NT2/D1 (cell line): Measurements from ENCODE around the gene GLIS2.

Source experiments
- DNase-seq: peaks from one replicate; pipeline ENCODE4 v3.0.0-alpha.2; 2011; ENCODE audit warnings: low read depth, low spot score
- H3K27me3 ChIP-seq: 2 replicates; pipeline ENCODE4 v1.6.0; 2011; ENCODE audit warnings: mild to moderate bottlenecking; ENCODE audit not compliant: insufficient read length, insufficient read depth
- H3K36me3 ChIP-seq: 2 replicates; pipeline ENCODE4 v1.6.1; 2011; ENCODE audit warnings: mild to moderate bottlenecking, low read length, mixed read lengths; ENCODE audit not compliant: insufficient read depth, insufficient read length
- H3K4me1 ChIP-seq: 2 replicates; pipeline ENCODE4 v1.5.1; 2011; ENCODE audit not compliant: insufficient read depth, insufficient read length
- H3K4me3 ChIP-seq: 2 replicates; pipeline ENCODE4 v1.5.1; 2011; ENCODE audit warnings: low read depth; ENCODE audit not compliant: insufficient read length
- H3K9ac ChIP-seq: 2 replicates; pipeline ENCODE4 v1.6.0; 2011; ENCODE audit warnings: low read depth; ENCODE audit not compliant: insufficient read length
- H3K9me3 ChIP-seq: 2 replicates; pipeline ENCODE4 v1.5.1; 2011; ENCODE audit warnings: mild to moderate bottlenecking, low read length; ENCODE audit not compliant: insufficient read depth
- SUZ12 ChIP-seq: IDR thresholded peaks from 2 replicates; pipeline ENCODE4 v1.6.1; 2011; ENCODE audit not compliant: insufficient read length, insufficient read depth; ENCODE audit errors: extremely low read depth
- YY1 ChIP-seq: IDR thresholded peaks from 2 replicates; pipeline ENCODE4 v1.6.1; 2011; ENCODE audit not compliant: insufficient read length, insufficient read depth
- ZNF274 ChIP-seq: IDR thresholded peaks from 2 replicates; pipeline ENCODE4 v1.6.1; 2011; ENCODE audit warnings: mild to moderate bottlenecking, low read depth, low read length

GLIS2 gene

DNA sequence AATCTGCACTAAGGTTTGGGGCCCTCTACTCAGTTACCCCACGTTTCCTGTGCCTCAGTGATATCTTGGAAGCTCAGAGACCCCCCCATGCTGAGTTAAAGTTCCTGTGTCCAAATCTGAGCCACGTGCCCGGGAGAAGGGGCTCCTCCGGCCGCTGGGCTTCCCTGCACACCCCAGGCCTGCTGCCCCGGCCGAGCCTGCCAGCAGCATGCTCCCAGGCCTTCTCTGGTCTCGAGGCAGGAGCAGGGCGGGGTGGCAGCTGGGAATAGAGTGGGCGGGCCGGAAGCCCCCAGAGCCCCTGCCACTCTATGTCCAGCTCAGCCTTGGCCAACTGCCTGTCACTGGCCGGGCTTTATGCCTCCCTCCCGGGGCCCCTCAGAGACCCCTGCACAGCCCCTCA lies 50.1 kb downstream of the GLIS2 start:
- no peaks in the 10 kb centered on the region for H3K9me3 ChIP-seq
- no peak overlapping the region for H3K4me3 ChIP-seq
- peaks cover 8% of the 10 kb centered on the region for H3K36me3 ChIP-seq
- TF ChIP-seq SUZ12 (no peak), ZNF274 (no peak), YY1 (no peak)
- no peak for DNase-seq
- peaks cover 29% of the 10 kb centered on the region for H3K4me1 ChIP-seq
- H3K27me3 ChIP-seq, result no peaks in the 10 kb centered on the region
- H3K9ac ChIP-seq, result no peak overlapping the region

- TF ChIP-seq YY1 (no peak), ZNF274 (no peak), SUZ12 (no peak)
- no peak for DNase-seq
- H3K4me3 ChIP-seq, result no peak overlapping the region
- no peaks in the 10 kb centered on the region for H3K27me3 ChIP-seq
- H3K9ac ChIP-seq, result no peak overlapping the region
- H3K9me3 ChIP-seq, result no peaks in the 10 kb centered on the region
- H3K36me3 ChIP-seq, result peaks cover 8% of the 10 kb centered on the region
- peaks cover 25% of the 10 kb centered on the region for H3K4me1 ChIP-seq
Measured at GRCh38 chr16:4367393-4367856, 51.6 kb downstream of the GLIS2 start.

- Histone ChIP-seq H3K4me1 (peaks cover 31% of the 10 kb centered on the region), H3K36me3 (peaks cover 8% of the 10 kb centered on the region), H3K9ac (peak overlapping the region; percentile 39), H3K27me3 (no peaks in the 10 kb centered on the region), H3K9me3 (no peaks in the 10 kb centered on the region), H3K4me3 (no peak overlapping the region)
- TF ChIP-seq YY1 (no peak), ZNF274 (no peak), SUZ12 (no peak)
- no peak for DNase-seq
Measured at GRCh38 chr16:4369007-4369733, 53.3 kb downstream of the GLIS2 start.

DNA sequence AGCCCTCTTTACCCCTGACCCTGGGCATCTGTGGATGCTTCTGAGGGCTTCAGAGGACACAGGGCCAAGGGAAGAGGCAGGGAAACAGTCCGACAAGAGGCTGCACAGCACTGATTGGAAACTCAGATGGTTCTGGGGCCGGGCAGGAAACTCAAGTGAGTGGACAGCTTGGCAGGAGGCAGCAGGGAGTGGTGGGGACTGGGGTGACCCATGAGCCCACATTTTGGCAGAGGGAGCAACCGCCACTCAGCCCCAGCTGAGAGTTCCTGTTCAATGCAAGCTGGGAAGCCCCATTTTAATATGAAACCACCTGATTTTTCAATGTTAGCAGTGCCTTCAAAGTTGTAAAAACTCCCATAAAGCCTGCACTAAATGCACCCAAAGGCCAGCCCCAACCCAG lies 54.3 kb downstream of the GLIS2 start:
- no peak overlapping the region for H3K4me3 ChIP-seq
- peaks cover 6% of the 10 kb centered on the region for H3K36me3 ChIP-seq
- TF ChIP-seq YY1 (no peak), SUZ12 (no peak), ZNF274 (no peak)
- H3K4me1 ChIP-seq, result peaks cover 39% of the 10 kb centered on the region
- no peaks in the 10 kb centered on the region for H3K9me3 ChIP-seq
- H3K9ac ChIP-seq, result no peak overlapping the region
- no peak for DNase-seq
- no peaks in the 10 kb centered on the region for H3K27me3 ChIP-seq

DNA sequence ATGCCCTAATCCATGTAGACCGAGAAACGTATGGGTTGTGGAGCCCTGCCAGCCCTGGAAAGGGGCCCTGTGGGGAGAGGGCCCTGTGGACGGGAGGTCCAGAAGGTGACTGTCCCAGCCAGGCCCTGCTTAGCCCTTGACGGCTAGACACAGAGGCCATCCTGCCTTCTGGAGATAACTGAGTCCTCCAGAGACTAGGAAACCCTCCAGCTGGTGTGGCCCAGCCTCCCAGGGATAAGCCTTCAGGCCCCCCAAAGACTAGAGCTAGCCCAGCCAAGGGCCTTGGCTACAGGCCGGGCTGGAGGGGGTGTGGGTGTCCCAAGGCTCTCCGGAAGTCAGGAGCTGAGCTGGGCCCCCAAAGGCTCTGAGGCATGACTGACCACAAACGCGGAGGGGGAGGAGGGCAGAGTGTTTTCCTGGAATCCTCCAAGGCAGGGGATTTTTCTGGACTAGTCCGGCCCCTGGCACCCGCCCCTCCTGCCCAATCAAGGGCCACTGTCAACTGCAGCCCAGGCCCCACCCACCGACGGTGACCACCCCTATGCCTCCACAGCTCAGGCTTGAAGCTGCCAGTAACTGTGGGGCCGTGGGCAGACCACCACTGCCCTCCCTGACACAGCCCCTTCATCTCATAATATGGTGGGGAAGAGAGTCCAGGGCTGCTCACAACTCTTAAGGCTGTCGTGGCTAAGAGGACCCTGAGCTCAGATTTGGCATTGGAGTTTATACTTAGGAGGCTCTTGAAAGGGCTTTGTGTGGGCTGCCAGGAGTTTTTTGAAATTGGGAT lies 54.9 kb downstream of the GLIS2 start:
- TF ChIP-seq YY1, result no peak
- TF ChIP-seq ZNF274, result no peak
- TF ChIP-seq SUZ12, result no peak
- no peaks in the 10 kb centered on the region for H3K27me3 ChIP-seq
- H3K9me3 ChIP-seq, result no peaks in the 10 kb centered on the region
- H3K36me3 ChIP-seq, result peaks cover 6% of the 10 kb centered on the region
- DNase-seq, result no peak
- H3K4me1 ChIP-seq, result peaks cover 39% of the 10 kb centered on the region
- peak overlapping the region; percentile 44 for H3K9ac ChIP-seq
- no peak overlapping the region for H3K4me3 ChIP-seq

DNA sequence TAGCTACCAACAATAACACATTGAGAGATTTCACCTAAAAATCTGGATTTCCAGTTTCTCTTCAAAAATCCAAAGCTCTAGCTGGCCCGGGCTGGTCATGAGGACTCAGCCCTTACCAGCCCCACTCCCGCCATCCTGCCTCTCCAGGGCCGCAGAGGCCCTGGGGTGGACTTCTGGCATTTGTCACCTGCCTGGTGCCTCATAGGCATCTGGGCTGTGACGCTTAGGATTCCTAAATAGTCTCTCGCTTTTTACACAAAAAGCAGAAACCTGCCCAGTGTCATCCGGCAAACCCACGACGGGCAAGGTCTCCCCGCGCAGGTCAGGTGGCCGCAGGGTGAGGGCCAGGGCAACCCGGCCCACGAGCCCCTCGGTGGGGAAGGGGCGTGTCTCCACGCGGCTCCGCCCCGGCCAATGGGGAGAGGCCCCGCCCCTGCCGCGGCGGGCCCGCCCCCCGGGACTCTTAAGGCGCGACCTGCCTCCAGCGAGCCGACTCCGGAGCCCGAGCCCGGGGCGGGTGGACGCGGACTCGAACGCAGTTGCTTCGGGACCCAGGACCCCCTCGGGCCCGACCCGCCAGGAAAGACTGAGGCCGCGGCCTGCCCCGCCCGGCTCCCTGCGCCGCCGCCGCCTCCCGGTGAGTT lies 55.6 kb downstream of the GLIS2 start, which contains the start of gene VASN:
VASN (plus strand) TSS at position 492 of the 644 bp plus-strand sequence. CDS start 9,030 bp downstream, outside the sequence.
- Histone ChIP-seq H3K4me3 (peak within 1 kb of the TSS; percentile 75), H3K36me3 (peaks cover 11% of the 10 kb centered on the region), H3K9ac (peak within 1 kb of the TSS; percentile 79), H3K27me3 (no peaks in the 10 kb centered on the region), H3K4me1 (peaks cover 44% of the 10 kb centered on the region), H3K9me3 (no peaks in the 10 kb centered on the region)
- no peak for DNase-seq
- TF ChIP-seq SUZ12, result no peak
- no peak for TF ChIP-seq ZNF274
